DMS 273 treated with DMSO at 0.1 percent for 48 hours (cell line): ENCODE data around the gene SNCAIP.
"Not testable (repeated sequence)": the region's sequence is repeated elsewhere in the genome, so short reads cannot be mapped to it uniquely, and the experiment has no call there.

Experiments
- DNase-seq: peaks from one replicate; lab custom pipeline; 2025; lab: John Stamatoyannopoulos, UW

SNCAIP gene

DNA sequence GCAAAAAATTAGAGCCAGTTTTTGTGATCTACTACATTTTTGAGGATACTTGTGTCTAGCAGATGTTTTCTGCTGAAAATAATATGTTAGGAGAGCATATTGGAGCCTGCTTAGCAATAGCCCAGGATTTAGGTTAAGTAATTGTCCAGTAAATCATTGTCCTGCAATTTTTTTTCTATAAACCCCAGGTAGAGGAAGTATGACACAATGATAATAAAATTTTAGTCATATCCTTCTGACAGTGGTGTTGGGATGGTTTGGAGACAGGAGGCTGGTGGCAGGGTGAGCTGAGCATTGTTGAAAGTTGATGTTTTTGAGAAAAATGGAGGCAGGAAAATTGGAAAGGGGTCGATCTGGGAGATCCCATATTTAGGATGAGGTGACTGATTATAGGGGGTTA lies 3.5 kb downstream of the SNCAIP start:
- no peak for DNase-seq

DNA sequence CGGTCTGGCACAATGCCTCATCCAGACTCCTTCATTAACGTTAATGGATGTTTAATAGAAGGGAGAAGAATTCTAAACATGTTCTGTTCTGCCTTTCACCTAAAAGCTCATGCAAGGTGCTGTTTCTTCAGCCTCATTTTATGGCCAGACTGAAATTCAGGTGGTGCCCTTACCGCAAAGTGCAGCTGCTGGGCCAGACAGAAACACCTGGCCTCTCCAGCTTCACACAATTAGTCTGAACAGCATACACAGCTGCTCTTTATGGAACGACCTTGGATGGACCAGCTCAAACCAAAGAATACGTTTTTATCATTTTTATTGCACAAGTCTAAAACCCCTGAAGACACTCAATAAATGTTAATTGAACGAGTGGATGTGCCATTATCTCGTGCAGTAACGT lies 4.6 kb downstream of the SNCAIP start:
- no peak for DNase-seq

- no peak for DNase-seq
Observed at GRCh38 chr5:122319897-122320296, 7.9 kb downstream of the SNCAIP start.

DNA sequence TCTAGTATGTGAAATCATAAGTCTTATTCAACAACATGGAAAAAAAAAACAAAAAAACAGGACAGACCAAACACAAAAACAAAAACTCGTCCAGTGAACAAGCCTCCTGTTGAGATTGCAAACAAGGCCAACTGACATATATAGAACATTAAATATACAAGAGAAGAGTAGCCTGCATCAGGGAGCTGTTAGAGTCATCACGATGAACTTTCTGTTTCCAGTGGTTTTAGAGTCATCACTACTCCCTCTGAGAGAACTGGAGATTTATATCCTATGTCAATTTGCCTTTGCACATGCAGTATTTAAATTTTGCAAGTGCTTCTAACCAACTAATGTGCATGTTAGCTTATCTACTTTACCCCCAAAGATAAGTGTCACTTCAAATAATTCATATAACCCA lies 9.9 kb downstream of the SNCAIP start:
- no peak for DNase-seq

DNA sequence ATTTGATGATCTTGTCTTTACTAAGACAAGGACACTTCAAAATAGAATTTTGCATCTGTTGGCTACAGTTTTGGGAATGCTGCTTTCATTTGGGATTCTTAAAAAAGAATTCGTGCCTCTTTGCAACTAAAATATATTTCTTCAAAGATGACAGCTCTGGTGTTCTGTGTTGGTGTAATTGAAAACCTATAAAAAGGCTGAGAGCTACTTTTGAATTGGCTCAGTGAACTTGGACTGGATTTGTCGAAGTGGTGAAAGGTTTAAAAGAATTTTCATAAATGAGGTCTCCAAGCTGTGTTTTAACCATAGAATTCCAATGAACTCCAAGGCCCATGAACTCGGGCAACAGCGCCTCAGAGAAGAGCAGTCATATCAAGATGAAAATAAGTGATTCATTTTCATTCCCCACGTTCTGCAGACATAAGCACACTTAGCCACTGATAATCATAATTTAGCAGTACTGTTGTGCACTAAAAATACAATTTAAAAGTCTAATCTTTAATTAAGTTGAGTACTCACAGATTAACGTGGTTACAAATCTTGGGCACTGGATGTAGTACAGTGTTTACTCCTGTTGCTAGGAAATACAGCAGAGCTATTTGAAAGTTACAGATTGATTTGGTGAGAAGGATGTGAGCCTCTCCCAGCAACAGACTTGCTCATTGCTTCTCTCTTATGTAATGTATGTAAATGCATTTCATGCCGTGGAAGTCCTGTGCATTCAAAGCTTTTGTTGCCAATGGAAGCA lies 10.9 kb downstream of the SNCAIP start:
- DNase-seq = no peak

- DNase-seq = no peak
Observed at GRCh38 chr5:122323738-122324137, 11.7 kb downstream of the SNCAIP start.

DNA sequence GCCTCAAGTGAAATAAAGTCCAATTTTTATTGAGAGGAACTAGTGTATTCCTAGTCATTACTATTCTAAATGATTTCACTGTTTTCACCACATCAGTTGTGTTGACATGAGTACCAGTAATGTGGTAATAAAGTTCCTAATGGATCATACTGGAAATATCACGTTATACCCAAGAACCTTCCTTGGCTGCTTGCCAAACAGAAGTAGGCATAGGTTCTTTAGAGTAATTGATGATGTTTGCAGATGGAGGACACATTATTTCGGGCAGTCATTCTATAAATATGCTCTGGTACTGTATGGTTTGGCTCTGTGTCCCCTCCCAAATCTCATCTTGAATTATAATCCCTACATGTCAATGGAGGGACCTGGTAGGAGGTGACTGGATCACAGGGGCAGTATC lies 15.1 kb downstream of the SNCAIP start:
- DNase-seq = no peak

GRCh38 chr5:122330881-122331280 lies 18.8 kb downstream of the SNCAIP start:
- no peak for DNase-seq

- no peak for DNase-seq
Observed at GRCh38 chr5:122332599-122333555, 20.8 kb downstream of the SNCAIP start.

DNA sequence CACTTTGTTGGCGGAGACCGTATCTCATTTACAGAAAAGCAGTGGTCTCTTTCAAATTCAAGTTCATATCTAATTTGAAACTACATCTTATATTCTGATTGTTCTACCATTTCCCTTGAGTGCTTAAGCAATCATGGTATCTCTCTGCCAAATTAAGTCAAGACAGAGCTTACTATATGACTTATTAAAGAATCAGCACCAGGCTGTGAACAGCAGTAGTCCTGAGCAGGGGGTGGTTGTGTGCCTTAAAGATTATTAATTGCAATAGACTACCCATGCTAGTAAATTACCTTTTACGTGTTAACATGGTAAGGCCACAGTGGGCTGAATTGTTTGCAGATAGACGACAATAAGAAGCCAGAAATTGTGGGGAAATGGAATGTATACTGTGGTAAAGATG lies 21.5 kb downstream of the SNCAIP start:
- DNase-seq = no peak

- no peak for DNase-seq
Observed at GRCh38 chr5:122339591-122339990, 27.6 kb downstream of the SNCAIP start.

- DNase-seq = no peak
Observed at GRCh38 chr5:122341087-122341486, 29.1 kb downstream of the SNCAIP start.

DNA sequence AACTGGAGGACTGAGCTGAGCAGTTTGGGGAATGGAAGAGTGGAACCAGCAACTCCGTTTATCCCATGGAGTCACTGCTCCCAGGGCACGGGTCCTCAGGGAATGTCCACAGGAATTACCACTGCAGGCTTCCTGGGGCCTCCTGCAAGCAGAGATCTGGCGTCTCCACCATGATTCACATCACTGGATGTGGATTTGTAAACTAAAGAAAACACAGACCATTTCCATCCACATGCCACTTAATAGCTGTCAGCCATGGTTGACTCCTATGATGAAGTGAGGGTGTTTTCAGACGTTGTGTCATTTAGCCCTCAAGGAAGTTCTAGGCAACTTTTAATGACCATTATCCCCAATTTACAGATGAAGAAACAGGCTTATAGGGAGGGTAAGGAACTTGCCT lies 30.2 kb downstream of the SNCAIP start:
- DNase-seq = no peak

- no peak for DNase-seq
Observed at GRCh38 chr5:122346897-122347581, 35.0 kb downstream of the SNCAIP start.

- DNase-seq = no peak
Observed at GRCh38 chr5:122350496-122350895, 38.5 kb downstream of the SNCAIP start.

DNA sequence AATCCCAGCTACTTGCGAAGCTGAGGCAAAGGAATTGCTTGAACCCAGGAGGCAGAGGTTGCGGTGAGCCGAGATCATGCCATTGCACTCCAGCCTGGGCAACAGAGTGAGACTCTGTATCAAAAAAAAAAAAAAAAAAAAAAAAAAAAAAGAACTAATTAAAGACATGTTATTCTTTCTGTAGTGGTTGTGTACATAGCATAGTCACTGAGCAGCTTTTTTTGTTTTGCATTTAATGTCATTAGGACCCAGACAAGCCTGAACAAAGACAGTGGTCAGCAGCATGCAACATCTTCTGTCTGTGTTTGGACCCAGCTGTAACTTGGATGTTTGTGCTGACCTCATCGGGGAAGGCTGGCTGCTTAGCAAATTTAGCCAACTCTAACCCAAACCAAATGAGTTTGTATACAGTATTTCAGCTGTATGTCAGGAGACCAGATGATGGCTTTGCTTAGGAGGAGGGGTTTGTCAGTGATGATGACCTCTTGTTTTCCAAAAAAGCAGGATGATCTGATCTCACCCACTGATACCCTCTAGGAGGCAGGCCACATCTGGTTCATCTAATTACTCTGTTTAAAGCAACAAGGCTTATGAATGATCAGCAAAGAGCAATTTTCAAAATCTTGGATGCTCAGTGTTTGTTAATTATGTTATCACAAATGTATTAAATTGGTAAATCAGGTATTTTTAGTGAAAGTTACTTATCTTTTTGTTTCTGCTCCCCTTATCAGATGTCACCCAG lies 39.5 kb downstream of the SNCAIP start:
- DNase-seq = no peak

DNA sequence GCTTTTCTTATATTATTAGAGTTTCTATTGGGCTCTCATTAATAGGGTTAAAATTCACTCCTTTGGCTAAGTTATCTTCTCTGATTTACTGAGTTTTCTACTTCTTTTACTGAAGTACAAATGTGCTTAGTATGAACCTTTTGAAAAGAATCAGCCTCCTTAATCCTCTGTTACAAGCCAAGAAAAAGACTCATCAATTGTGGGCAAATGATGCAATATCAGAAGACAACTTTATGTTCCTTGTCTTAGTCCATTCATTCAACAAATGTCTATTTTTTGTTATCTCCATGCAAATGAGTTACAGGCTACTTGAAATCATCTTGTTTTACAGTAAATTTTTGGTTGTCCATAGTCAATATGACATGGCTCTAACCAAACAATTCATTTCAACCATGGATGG lies 40.3 kb downstream of the SNCAIP start:
- DNase-seq = no peak

- not testable (repeated sequence) for DNase-seq
Observed at GRCh38 chr5:122353361-122353760, 41.3 kb downstream of the SNCAIP start.

DNA sequence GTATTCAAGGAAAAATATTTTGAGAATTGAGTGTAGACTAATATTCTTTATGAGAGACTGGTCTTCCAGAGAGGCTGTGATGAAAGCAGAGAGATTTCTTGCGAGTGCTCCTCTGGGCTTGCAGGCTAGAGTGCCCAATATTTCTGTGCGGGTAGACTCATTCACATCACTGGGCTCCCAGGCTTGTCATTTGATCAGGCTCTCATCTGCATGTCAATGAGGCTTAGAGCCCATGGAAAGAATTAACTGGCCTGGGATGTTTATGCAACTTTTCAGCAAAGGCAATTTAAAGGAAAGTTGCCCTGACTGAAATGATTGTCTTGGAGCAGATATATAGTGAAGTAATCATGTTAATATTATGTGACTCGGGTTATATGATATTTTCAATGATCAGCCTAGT lies 42.3 kb downstream of the SNCAIP start:
- no peak for DNase-seq

DNA sequence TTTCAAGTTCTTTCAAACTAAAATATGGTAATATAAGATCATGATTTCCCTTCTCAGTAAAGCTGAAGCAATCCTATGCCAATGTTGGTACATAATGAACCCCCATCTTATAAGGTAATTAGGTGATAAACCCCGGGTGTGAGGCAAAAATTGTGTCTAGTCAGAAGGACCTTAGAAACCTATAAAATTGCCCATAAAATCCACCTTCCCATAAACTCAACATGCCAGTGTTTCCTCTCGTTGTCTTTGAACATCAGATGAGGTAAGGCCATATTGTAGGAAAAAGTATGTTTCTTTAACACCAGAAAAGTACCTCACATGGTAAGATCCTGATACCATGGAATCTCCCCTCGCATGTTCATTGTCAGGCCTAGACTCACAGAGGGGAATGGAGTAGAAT lies 43.3 kb downstream of the SNCAIP start:
- DNase-seq = no peak

GRCh38 chr5:122356855-122357254 lies 44.8 kb downstream of the SNCAIP start:
- DNase-seq = no peak
